ENCODE results near the gene ZFAND4. TPM values are rescaled to one million over a fixed set of nuclear protein-coding genes. Genes with fewer than 3 reads are reported as not detected.

Gene ZFAND4
- total RNA-seq, 1 experiment from 2014 or later: 17.2 TPM

DNA sequence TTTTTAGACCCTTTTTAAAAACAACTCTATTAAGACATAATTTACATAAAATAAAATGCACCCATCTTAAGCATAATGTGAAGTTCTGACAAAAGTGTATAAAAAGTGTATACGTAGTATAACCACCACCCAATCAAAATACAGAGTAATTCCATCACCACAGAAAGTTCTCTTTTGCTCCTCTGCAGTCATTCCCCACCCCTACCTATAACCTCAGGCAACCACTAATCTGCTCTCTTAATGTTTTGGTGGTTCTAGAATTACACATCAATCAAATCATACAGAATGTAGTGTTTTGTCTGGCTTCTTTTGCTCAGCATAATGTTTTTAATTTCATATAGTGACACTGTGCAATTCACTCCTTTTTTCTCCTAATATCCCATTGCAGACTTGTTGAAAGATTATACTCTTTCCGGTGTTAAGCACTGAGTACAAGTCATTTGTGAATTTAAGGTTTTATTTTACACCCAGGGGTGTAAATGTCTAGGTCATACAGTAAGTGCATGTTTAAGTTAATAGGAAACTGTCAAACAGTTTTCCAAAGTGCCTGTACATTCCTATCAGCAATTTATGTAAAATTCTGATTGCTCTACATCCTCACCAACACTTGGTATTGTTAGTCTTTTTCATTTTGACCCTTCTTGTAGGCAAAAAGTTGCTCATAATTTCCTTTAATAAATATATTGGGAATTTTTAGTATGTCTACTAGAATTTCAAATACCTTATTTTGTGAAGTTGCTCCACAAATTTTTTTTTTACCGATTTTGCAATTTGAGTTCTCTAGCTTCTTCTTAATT, 86.3 kb downstream of the ZFAND4 start:
- no peak overlapping the region for H4K91ac ChIP-seq (ENCODE audit: insufficient read length, low read depth, low read length)
- H3K23ac ChIP-seq (ENCODE audit: insufficient read length, low read depth, low read length): no peak overlapping the region
- no peak overlapping the region for H3K27ac ChIP-seq (ENCODE audit: insufficient read length, low read depth, low read length)
- Mint-ChIP-seq H3K36me3 (ENCODE audit: insufficient read depth in 1 of 3, low read depth in 3 of 3) (peaks cover 0 to 5% (median 1%) of the 10 kb centered on the region in 3 experiments; a peak in 2 of 7 replicates), H3K4me1 (no peaks in the 10 kb centered on the region; a peak in 1 of 4 replicates), H3K27me3 (ENCODE audit: low read depth) (no peaks in the 10 kb centered on the region), H3K27ac (no peak overlapping the region), H3K9me3 (peaks cover 5 to 7% of the 10 kb centered on the region in 2 experiments; a peak in 3 of 5 replicates), H3K4me3 (no peak overlapping the region)
- H3K9me3 ChIP-seq (ENCODE audit: control insufficient read depth, low read depth, low read length): no peaks in the 10 kb centered on the region
- H3K56ac ChIP-seq (ENCODE audit: insufficient read length, low read depth, low read length): no peak overlapping the region
- no peaks in the 10 kb centered on the region for H3K79me1 ChIP-seq (ENCODE audit: insufficient read depth, low read depth, low read length, poor library complexity, severe bottlenecking)
- H3K4me2 ChIP-seq (ENCODE audit: insufficient read depth, insufficient read length, low read length): no peak overlapping the region
- no peak overlapping the region for H2BK5ac ChIP-seq (ENCODE audit: insufficient read length, low read length)
- no peak overlapping the region for H2AK5ac ChIP-seq (ENCODE audit: insufficient read length, low read length)
- H4K5ac ChIP-seq (ENCODE audit: insufficient read length, low read depth, low read length): no peak overlapping the region
- H2BK12ac ChIP-seq (ENCODE audit: insufficient read length, low read depth, low read length): no peak overlapping the region
- no peaks in the 10 kb centered on the region for H4K20me1 ChIP-seq (ENCODE audit: control insufficient read depth, insufficient read depth, insufficient read length)
- H3K23me2 ChIP-seq (ENCODE audit: insufficient read length, low read depth, low read length, poor library complexity, severe bottlenecking): no peaks in the 10 kb centered on the region
- DNase-seq: no peak
- no CpG with 5 or more reads among the region's 3 CpGs for WGBS (ENCODE audit: extremely low coverage, insufficient read length, low lambda C conversion rate)
- no peak overlapping the region for H3K14ac ChIP-seq (ENCODE audit: insufficient read depth, low read length)
- H2BK15ac ChIP-seq (ENCODE audit: low read depth, low read length): no peak overlapping the region
- TF ChIP-seq, protein P1, sequence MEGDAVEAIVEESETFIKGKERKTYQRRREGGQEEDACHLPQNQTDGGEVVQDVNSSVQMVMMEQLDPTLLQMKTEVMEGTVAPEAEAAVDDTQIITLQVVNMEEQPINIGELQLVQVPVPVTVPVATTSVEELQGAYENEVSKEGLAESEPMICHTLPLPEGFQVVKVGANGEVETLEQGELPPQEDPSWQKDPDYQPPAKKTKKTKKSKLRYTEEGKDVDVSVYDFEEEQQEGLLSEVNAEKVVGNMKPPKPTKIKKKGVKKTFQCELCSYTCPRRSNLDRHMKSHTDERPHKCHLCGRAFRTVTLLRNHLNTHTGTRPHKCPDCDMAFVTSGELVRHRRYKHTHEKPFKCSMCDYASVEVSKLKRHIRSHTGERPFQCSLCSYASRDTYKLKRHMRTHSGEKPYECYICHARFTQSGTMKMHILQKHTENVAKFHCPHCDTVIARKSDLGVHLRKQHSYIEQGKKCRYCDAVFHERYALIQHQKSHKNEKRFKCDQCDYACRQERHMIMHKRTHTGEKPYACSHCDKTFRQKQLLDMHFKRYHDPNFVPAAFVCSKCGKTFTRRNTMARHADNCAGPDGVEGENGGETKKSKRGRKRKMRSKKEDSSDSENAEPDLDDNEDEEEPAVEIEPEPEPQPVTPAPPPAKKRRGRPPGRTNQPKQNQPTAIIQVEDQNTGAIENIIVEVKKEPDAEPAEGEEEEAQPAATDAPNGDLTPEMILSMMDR (conservative IDR thresholded peaks at IDR 0.05): no peak
- no peaks in the 10 kb centered on the region for H3K4me1 ChIP-seq (ENCODE audit: insufficient read depth, low read length)
- H3K18ac ChIP-seq (ENCODE audit: insufficient read length, low read depth, low read length): no peak overlapping the region
- H2BK120ac ChIP-seq (ENCODE audit: low read depth, low read length, poor library complexity, severe bottlenecking): no peak overlapping the region
- no peak overlapping the region for H4K8ac ChIP-seq (replicated peaks; ENCODE audit: insufficient read length, low read depth, low read length)
- no peak overlapping the region for H3K9ac ChIP-seq (ENCODE audit: extremely low read depth, insufficient read length, low read length)
- no peaks in the 10 kb centered on the region for H3K27me3 ChIP-seq (ENCODE audit: insufficient read depth, low read length)
- no peak overlapping the region for H3T11ph ChIP-seq (ENCODE audit: low read length)
- H3K4ac ChIP-seq (ENCODE audit: low read depth, low read length): no peak overlapping the region
- H2BK20ac ChIP-seq (ENCODE audit: low read depth, low read length, poor library complexity, severe bottlenecking): no peak overlapping the region
- no peaks in the 10 kb centered on the region for H3K79me2 ChIP-seq (ENCODE audit: insufficient read depth, low read length)
- no peak overlapping the region for H2AFZ ChIP-seq (ENCODE audit: low read length)

Measured in H9 (cell line).